Stimulated activated CD8-positive, alpha-beta memory T cell treated with anti-CD3 and anti-CD28 coated beads, Interleukin-7, amount 100 ng/mL, for 24 hours (primary cell): Measurements from ENCODE around the gene KLHL5.
"Not testable (repeated sequence)": the region's sequence is repeated elsewhere in the genome, so short reads cannot be mapped to it uniquely, and the experiment has no call there.

Experiments used
- DNase-seq: peaks from one replicate; pipeline ENCODE4 v3.0.0-alpha.2; 2020; ENCODE audit warnings: low read depth

The KLHL5 gene, protein sequence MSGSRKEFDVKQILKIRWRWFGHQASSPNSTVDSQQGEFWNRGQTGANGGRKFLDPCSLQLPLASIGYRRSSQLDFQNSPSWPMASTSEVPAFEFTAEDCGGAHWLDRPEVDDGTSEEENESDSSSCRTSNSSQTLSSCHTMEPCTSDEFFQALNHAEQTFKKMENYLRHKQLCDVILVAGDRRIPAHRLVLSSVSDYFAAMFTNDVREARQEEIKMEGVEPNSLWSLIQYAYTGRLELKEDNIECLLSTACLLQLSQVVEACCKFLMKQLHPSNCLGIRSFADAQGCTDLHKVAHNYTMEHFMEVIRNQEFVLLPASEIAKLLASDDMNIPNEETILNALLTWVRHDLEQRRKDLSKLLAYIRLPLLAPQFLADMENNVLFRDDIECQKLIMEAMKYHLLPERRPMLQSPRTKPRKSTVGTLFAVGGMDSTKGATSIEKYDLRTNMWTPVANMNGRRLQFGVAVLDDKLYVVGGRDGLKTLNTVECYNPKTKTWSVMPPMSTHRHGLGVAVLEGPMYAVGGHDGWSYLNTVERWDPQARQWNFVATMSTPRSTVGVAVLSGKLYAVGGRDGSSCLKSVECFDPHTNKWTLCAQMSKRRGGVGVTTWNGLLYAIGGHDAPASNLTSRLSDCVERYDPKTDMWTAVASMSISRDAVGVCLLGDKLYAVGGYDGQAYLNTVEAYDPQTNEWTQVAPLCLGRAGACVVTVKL

DNA sequence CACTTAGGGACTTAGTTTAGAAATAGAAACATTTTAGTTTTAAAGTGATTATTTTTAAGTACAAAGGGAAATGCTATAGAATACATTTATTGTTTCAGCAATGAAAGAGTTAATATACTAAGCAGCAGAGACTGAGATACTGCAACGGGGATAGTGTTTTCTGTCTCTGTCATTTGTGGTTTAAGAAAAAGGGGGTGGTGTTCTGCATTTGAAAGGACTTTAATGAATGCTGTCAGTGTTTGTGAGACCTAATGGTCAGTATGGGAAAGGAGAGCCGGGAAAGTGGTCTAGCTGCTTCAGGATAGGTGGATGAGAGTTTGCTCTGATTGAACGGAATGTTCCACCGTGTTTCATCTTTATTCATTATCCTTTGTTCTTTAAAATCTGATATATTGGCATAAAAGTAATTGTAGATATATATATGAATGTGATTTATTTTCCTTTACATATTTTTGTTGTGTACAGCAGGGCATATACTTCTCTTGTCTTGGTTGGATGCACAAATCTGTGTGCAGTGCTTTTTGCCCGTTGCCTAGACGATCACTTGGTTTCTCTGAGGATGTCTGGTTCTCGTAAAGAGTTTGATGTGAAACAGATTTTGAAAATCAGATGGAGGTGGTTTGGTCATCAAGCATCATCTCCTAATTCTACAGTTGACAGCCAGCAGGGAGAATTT lies at the start of gene KLHL5:
Gene KLHL5 (plus strand): TSS at position 139 of the 676 bp plus-strand sequence. CDS start 421 bp downstream, at position 560.
- DNase-seq: no peak

DNA sequence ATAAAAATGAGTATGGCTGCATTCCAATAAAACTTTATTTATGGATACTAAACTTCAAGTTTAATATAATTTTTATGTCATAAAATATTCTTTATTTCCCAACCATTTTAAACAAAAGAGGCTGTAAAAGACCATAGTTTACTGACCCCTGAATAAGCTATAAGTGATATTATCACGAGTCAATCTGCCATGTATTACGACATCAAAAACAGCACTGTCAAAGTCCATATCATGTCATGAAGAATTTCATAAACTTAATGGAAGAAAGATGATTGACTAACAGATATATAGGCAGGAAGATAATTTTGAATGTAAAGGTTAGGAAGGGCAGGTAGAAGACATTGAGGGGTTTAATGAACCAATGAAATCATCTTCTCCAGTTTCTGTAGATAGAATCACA lies 48.0 kb upstream of the KLHL5 start:
- no peak for DNase-seq

DNA sequence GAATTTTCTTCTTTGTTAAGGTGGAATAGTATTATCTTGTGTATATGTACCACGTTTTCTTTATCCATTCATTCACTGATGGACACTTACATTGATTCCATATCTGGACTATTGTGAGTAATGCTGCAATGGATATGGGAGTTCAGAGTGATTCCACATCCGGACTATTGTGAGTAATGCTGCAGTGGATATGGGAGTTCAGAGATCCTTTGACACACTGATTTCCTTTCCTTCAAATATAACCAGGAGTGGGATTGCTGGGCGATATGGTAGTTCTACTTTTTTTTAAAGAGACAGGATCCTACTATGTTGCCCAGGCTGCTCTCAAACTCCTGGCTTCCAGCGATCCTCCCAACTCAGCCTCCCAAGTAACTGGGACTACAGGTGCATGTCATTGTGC lies 41.9 kb upstream of the KLHL5 start:
- no peak for DNase-seq

GRCh38 chr4:39021631-39022030 lies 40.4 kb upstream of the KLHL5 start:
- no peak for DNase-seq

DNA sequence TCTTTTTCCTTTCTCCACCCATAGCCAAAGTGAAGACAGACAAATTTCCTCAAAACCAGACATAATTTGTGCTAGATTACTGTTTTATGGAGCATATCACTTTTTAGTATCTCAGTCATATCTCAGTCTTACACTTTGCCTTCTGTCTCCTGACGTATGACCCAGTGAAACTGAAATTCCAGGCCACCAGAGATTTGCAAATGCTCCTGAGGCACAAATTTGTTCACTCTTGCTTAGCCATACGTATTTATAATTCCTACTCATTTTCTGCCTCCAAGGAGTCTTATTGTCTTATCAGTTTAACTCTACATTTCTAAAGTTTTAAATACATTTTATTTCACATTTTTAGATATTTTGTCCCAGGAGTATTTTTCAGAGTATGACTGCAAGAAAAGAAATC lies 39.8 kb upstream of the KLHL5 start:
- DNase-seq: no peak

DNA sequence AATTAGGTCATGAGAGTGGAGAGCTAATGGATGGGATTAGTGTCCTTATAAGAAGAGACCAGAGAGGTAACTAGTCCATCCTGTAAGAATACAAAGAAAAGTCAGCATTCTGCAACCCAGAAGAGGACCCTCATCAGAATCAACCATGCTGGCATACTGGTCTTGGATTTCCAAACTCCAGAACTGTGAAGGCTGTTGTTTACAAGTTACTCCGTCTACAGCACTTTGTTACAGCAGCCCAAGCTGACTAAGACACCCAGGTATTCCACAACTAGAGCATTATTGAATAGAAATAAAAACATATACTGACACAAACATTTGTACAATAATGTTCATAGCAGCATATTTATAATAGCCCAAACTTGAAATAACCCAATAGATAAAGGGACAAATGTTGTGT lies 39.0 kb upstream of the KLHL5 start:
- no peak for DNase-seq

- DNase-seq: no peak
Observed at GRCh38 chr4:39024311-39024865, 37.6 kb upstream of the KLHL5 start.

- DNase-seq: no peak
Observed at GRCh38 chr4:39025552-39026085, 36.4 kb upstream of the KLHL5 start.

GRCh38 chr4:39026096-39026495 lies 35.9 kb upstream of the KLHL5 start:
- DNase-seq: no peak

DNA sequence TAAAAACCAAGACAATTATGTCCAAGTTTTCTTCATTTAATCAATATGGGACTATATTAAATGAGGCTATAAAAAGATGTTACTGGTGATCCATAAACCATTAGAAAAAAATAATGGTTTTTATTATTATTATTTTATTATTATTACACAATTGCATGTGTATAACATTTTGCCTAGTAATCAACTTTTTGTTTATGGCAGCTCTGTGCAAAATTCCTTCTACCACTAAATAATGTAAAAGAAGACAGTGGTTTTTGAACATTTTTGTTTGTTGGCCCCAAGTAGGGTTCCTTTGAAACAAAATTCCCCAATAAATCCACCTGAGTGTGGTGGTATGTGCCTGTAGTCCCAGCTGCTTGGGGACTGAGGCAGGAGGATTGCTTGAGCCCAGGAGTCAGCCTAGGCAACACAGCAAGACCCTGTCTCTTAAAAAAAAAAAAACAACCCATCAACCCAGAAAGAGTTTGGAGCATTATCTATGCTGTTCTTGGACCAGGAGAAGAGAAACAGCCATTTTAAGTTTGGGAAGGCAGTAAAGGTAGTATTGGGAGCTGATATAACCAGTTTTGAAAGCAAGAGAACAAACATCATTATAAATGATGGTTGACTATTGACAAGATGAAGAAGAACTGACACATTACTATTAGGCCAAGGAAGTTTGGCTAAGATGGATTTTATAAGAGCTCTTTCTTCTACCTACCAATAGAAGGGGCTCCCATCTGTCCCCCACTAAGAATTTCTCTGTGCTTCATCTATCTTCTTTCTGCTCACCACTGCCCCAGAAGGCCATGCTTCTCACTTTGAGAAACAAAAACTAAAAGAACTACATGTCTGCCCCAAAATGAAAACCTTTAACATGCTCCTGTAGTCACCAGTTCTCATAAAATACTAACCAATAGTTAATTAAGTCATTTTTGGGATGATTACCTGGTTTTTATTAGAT lies 32.0 kb upstream of the KLHL5 start:
- DNase-seq: no peak

DNA sequence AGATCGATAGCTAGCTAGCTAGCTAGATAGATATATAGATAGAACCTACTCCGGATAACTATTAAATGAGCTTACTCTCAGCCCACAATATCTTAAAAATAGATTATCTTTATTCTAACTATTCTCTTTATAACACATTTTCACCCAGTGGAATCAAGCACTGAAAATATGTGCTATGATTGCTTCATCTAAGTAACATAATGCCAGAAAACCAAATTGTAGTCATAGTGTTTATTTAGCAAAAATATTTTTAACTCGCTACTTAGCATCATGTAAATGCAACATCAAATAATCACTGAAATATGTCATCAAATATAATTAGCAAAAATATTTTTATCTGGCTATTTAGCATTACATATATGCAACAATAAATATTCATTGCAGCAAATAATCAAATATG lies 31.3 kb upstream of the KLHL5 start:
- DNase-seq: no peak

DNA sequence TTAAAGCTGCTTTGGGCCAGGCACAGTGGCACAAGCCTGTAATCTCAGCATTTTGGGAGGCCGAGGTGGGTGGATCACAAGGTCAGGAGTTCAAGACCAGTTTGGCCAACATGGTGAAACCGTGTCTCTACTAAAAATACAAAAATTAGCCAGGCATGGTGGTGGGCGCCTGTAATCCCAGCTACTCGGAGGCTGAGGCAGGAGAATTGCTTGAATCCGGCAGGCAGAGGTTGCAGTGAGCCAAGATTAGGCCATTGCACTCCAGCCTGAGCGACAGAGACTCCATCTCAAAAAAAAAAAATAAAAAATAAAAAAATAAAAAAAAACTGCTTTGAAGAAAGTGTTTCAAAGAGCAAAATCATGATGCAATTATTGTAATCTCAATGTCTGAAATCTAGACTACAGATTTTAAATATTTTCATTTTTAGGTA lies 30.4 kb upstream of the KLHL5 start:
- DNase-seq: not testable (repeated sequence)

- DNase-seq: no peak
Observed at GRCh38 chr4:39032218-39033085, 29.6 kb upstream of the KLHL5 start, which contains the start of gene TMEM156. Gene TMEM156 (minus strand): TSS chr4:39032409. CDS start chr4:39032313, 96 bp downstream.

GRCh38 chr4:39036172-39036571 lies 25.9 kb upstream of the KLHL5 start:
- DNase-seq: no peak

- no peak for DNase-seq
Observed at GRCh38 chr4:39037491-39037825, 24.6 kb upstream of the KLHL5 start.

- DNase-seq: no peak
Observed at GRCh38 chr4:39037941-39038340, 24.1 kb upstream of the KLHL5 start.

DNA sequence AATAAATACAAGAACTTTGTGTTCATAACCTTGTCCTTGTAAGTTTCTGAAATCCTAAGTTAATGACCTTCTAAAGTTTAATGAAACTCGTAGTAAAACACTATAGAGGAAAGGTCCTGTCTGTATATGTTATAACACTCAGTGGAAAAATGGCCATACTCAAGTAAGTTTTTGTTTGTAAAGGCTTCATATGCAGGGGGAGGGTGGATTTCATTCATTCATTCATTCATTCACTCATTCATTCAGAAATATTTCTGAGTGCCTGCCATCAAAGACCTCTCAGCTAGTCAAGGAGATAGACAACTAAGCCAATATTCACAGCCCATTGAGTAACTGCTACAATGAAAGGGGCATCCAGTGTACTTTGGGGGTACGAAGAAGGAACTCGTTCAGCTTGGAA lies 22.9 kb upstream of the KLHL5 start:
- DNase-seq: no peak

GRCh38 chr4:39042366-39042765 lies 19.7 kb upstream of the KLHL5 start:
- no peak for DNase-seq

DNA sequence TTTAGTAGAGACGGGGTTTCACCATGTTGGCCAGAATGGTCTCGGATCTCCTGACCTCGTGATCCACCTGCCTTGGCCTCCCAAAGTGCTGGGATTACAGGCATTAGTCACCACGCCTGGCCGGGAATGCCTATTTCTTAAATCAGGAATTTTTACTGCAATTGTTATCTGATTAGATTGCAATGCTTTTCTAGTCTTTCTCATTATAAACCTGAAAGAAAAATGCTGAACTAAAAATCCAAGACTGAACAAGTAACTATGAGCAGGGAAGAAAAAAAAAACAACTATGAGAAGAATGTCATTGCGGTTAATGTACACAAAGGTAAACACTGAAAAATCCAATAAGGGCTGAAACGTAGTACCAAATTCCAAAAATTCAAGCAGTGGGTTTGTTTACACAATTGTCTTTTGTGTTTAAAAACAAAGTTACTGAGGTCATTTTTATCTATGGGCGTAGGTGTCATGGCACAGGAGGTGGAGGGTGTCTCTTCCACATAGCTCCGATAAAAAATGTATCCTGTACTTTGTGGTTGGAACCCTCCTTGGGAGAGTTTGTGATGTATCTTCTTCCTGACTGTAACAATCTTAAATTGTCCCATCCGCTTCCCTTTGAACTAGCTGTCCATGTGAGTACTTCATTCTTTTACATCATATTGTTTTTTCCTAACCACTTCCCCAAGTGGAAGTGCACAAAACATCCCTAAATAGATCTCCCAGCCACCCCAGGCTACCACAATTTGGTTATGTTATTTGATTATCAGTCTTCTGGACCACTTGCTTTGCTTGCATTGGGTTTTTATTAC lies 18.8 kb upstream of the KLHL5 start:
- no peak for DNase-seq
